Adipose tissue (tissue), 3 donors: ENCODE measurements around the gene CDC42SE1. TPM values are rescaled to one million over a fixed set of nuclear protein-coding genes. Genes with fewer than 3 reads are reported as not detected.
"Not testable (repeated sequence)": the region's sequence is repeated elsewhere in the genome, so short reads cannot be mapped to it uniquely, and the experiment has no call there.

Source experiments
- H3K27ac ChIP-seq: one replicate; pipeline ENCODE4 v1.5.1; 2013; ENCODE audit warnings: low read depth, low read length
- WGBS, 3 donors: extraction: QIAGEN DNeasy Blood & Tissue Kit; methylation state at CpG; one replicate each; pipeline ENCODE4 v1.1.7; 2013; 5-methylcytosine and 5-hydroxymethylcytosine counted together
- polyA plus RNA-seq, 3 donors: library from polyadenylated mRNA; stranded (reverse); fragments of 200-250 nt; gene quantifications; one replicate each; pipeline ENCODE4 v1.2.3, GENCODE V29; 2013
- donor health status: healthy with polysubstance abuse.
- donor health status: Bipolar disorder and iron deficiency.
- donor health status: healthy.

The CDC42SE1 gene
- polyA plus RNA-seq, result 10 to 100 TPM; 25.9 to 72.3 (median 64.3) TPM

GRCh38 chr1:151059109-151060006, at the start of gene CDC42SE1:
Gene CDC42SE1 (minus strand): TSS chr1:151059622. CDS start chr1:151055730, 3,892 bp downstream.
- 0 to 1% (median 0%) methylated on average over 49 to 58 of the region's 58 CpGs for WGBS, 3 donors
- peak within 1 kb of the TSS; percentile 83 for H3K27ac ChIP-seq

GRCh38 chr1:151108331-151108730, 48.9 kb upstream of the CDC42SE1 start:
- no peak overlapping the region for H3K27ac ChIP-seq
- WGBS, 3 donors, result 93 to 97% (median 97%) methylated on average over 5 of the region's 5 CpGs

- 54 to 67% (median 61%) methylated on average over 2 of the region's 2 CpGs for WGBS, 3 donors
- no peak overlapping the region for H3K27ac ChIP-seq
These were observed 47.5 kb upstream of the CDC42SE1 start for GRCh38 chr1:151106894-151107293.

GRCh38 chr1:151104630-151105029, 45.2 kb upstream of the CDC42SE1 start:
- H3K27ac ChIP-seq, result no peak overlapping the region

GRCh38 chr1:151098126-151098525, 38.7 kb upstream of the CDC42SE1 start:
- no peak overlapping the region for H3K27ac ChIP-seq
- 85 to 90% (median 89%) methylated on average over 1 of the region's 1 CpG for WGBS, 3 donors

DNA sequence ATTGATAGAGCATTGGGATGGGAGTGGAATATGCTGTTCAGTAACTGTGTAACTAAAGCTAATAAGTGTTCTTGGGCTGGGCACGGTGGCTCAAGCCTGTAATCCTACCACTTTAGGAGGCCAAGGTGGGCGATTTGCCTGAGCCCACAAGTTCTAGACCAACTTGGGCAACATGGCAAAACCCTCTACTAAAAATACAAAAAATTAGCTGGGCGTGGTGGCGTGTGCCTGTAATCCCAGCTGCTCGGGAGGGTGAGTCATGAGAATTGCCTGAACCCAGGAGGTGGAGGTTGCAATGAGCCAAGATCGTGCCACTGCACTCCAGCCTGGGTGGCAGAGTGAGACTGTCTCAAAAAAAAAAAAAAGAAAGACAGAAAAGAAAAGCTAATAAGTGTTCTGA, 38.0 kb upstream of the CDC42SE1 start:
- not testable (repeated sequence) for H3K27ac ChIP-seq
- 88 to 94% (median 88%) methylated on average over 6 of the region's 6 CpGs for WGBS, 3 donors

DNA sequence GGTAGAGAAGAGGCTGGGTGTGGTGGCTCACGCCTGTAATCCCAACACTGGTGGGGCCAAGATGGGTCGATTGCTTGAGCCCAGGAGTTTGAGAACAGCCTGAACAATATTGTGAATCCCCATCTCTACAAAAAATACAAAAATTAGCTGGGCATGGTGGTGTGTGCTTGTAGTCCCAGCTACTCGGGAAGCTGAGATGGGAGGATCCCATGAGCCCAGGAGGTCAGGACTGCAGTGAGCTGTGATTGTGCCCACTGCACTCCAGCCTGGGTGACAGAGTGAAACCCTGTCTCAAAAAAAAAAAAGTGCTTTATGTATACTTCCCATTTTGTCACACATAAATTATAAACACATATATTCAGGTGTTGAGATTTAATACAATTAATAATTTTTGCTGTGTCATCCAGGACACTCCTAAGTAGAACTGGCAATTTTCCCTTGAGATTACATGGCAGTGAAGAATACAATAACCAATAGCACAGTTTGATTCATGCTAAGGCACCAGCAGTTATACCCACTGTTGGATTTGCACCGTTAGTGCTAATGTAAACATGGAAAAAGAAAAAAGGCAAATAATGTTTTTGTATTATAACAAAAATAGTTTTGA, 26.6 kb upstream of the CDC42SE1 start:
- H3K27ac ChIP-seq, result no peak overlapping the region
- 67 to 82% (median 74%) methylated on average over 4 of the region's 4 CpGs for WGBS, 3 donors

DNA sequence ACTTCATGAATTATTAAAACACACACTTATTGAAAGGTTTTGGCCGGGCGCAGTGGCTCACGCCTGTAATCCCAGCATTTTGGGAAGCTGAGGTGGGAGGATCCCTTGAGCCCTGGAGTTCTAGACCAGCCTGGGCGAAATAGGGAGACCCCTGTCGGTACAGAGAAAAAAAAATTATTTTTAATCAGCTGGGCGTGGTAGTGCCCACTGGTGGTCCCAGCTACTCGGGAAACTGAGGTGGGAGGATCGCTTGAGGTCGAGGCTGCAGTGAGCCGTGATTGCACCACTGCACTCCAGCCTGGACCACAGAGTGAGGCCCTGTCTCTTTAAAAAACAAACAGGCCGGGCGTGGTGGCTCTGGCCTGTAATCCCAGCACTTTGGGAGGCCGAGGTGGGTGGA, 12.8 kb upstream of the CDC42SE1 start:
- WGBS, 3 donors, result 80 to 84% (median 82%) methylated on average over 13 of the region's 13 CpGs

GRCh38 chr1:151070474-151071276, 11.3 kb upstream of the CDC42SE1 start, which contains the start of gene GABPB2:
Gene GABPB2 (plus strand): TSS chr1:151070761. CDS start chr1:151088190, 17,429 bp downstream.
- 0% methylated on average over 44 to 50 of the region's 50 CpGs for WGBS, 3 donors

More for the DNA sequence above, 12.8 kb upstream of the CDC42SE1 start:
- no peak overlapping the region for H3K27ac ChIP-seq

DNA sequence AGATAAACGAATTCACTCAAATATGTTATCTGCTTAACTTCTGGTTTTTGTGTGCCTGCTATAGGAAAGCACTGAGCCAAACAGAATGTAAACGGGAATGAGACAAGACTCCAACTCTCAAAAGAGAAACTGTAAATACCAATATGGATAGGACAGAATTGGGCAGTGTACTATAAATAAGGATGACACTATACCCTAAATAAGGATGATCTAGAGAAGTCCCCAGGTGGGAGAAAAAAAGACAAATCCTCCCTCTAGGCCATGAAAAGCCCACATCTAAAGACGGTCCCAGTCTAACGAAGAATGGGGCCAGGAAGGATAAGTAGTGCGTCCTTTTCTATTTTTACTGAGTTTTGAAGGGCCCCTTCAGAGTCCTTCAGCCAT, 9.7 kb upstream of the CDC42SE1 start:
- WGBS, 3 donors, result 82 to 87% (median 86%) methylated on average over 5 of the region's 5 CpGs

More at GRCh38 chr1:151070474-151071276, 11.3 kb upstream of the CDC42SE1 start, which contains the start of gene GABPB2:
- H3K27ac ChIP-seq, result peak within 1 kb of the TSS; percentile 63

GRCh38 chr1:151067185-151067584, 7.8 kb upstream of the CDC42SE1 start:
- 74 to 92% (median 91%) methylated on average over 4 of the region's 4 CpGs for WGBS, 3 donors
- no peak overlapping the region for H3K27ac ChIP-seq

More for the DNA sequence above, 9.7 kb upstream of the CDC42SE1 start:
- no peak overlapping the region for H3K27ac ChIP-seq

GRCh38 chr1:151065089-151065645, 5.7 kb upstream of the CDC42SE1 start:
- H3K27ac ChIP-seq, result no peak overlapping the region

DNA sequence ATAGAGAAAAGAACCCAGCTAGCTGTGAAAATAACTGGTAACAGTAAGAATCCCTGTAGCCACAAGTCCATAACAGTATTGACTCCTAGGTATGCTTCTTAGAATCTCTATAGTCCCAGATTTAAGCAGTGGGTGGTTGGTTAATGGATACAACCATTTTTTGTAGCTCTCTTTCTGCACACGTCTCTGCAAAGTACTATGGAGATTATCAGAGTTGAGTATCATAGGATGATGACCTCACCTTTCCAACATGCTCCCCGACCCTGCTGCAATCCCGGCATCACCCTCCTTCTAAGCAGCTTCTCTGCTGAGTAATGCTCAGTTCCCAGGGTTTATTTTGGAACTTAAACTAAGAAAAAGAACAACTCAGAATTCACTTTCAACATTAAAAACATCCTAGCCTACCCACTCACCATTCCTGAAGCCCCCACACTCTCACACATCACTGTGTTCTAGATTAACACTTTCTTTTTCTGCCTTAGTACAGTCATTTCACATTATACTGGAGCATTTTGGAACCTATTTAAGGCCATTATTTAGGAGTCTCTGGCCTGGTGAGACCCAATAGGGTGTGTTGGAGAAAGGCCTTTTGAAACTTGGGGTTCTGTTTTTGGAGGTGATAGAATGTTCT, 3.4 kb upstream of the CDC42SE1 start:
- H3K27ac ChIP-seq, result no peak overlapping the region
- WGBS, 3 donors, result 73 to 85% (median 75%) methylated on average over 3 of the region's 3 CpGs

DNA sequence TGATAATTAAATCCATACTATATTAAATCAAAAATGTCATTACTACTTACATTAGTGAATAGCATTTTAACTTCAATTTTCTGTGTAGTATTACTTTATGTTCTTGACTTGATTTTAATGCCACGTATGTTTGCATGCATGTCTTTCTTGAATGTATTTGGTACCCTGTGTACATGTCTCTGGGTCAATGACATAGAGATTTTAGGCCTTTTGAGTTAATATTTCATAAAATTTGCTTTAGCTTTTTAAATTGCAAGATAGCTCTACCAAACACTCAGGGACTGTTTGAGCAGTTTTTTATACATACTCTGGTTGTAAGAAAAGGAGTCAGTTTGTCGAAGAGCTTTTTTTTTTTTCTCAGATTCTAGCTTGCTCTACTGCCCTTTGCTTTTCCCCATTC, 2.3 kb upstream of the CDC42SE1 start:
- 80 to 91% (median 86%) methylated on average over 2 of the region's 2 CpGs for WGBS, 3 donors
- no peak overlapping the region for H3K27ac ChIP-seq

GRCh38 chr1:151060657-151061421, 1.4 kb upstream of the CDC42SE1 start:
- H3K27ac ChIP-seq, result no peak overlapping the region
- WGBS, 3 donors, result 64 to 69% (median 68%) methylated on average over 4 of the region's 4 CpGs

DNA sequence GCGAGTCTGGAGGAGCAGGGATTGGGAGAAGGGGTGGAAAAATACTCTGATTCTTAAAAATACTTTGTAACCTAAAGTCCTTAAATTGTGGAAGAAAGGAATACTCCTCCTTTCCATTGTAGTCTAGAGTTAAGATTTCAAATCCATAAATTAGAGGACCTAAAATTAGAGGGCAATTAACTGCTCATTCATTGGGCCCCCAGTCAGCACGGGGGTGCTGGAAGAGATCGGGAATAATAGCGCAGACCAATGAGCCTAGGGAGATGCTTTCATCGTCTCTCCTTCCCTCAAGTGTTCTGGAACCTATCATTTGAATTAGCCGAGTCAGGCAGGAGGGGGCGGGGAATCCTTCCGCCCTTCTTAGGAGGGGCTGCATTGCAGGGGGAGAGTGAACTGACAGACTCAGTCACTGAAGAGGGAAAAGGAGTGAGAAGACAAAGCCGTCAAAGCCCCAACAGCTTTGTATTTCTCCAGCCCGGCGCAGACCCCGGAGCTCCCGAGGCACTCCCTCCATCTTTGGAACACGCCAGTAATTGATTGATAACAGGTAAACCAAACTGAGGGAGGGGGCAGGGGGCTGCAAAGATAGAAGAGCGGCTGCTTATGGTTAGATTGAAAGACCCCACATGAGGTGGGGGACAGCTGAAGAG, 710 bp upstream of the CDC42SE1 start, which contains the start of gene MLLT11:
Gene MLLT11 (plus strand): TSS at position 391 of the 650 bp plus-strand sequence. CDS start 6,828 bp downstream, outside the sequence.
- WGBS, 3 donors, result 1 to 4% (median 3%) methylated on average over 15 of the region's 15 CpGs
- peak within 1 kb of the TSS; percentile 83 for H3K27ac ChIP-seq

GRCh38 chr1:151058692-151059091, 730 bp downstream of the CDC42SE1 start:
- 0 to 2% (median 1%) methylated on average over 10 of the region's 10 CpGs for WGBS, 3 donors
- H3K27ac ChIP-seq, result peak overlapping the region; percentile 83
